ENCODE measurements around the gene DLGAP4.

GRCh38 chr20:36482044-36482473 lies 175.9 kb downstream of the DLGAP4 start:
- TF ChIP-seq, protein P1, sequence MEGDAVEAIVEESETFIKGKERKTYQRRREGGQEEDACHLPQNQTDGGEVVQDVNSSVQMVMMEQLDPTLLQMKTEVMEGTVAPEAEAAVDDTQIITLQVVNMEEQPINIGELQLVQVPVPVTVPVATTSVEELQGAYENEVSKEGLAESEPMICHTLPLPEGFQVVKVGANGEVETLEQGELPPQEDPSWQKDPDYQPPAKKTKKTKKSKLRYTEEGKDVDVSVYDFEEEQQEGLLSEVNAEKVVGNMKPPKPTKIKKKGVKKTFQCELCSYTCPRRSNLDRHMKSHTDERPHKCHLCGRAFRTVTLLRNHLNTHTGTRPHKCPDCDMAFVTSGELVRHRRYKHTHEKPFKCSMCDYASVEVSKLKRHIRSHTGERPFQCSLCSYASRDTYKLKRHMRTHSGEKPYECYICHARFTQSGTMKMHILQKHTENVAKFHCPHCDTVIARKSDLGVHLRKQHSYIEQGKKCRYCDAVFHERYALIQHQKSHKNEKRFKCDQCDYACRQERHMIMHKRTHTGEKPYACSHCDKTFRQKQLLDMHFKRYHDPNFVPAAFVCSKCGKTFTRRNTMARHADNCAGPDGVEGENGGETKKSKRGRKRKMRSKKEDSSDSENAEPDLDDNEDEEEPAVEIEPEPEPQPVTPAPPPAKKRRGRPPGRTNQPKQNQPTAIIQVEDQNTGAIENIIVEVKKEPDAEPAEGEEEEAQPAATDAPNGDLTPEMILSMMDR (IDR thresholded peaks at IDR 0.05; ENCODE audit: insufficient read depth, low read length, poor library complexity, severe bottlenecking) = no peak
- no peak for TF ChIP-seq EZH2phosphoT487 (conservative IDR thresholded peaks at IDR 0.05; ENCODE audit: low read length)
